D721Med (cell line): ENCODE data around the gene UNC93A.
"Not testable (repeated sequence)": the region's sequence is repeated elsewhere in the genome, so short reads cannot be mapped to it uniquely, and the experiment has no call there.

Source experiments
- DNase-seq: peaks from one replicate; pipeline ENCODE4 v3.0.0; 2011; ENCODE audit warnings: low spot score; ENCODE audit not compliant: insufficient read length
- FAIRE-seq: peaks from 2 replicates; lab custom pipeline; 2011; peaks lifted over from hg19 to GRCh38; lab: Jason Lieb, UNC
- TF ChIP-seq, protein P1 (sequence below): IDR thresholded peaks from 2 replicates; pipeline ENCODE4 v1.5.1; 2012; ENCODE audit warnings: mild to moderate bottlenecking, control low read depth; ENCODE audit not compliant: insufficient read depth; ENCODE audit errors: missing control alignments

UNC93A gene

DNA sequence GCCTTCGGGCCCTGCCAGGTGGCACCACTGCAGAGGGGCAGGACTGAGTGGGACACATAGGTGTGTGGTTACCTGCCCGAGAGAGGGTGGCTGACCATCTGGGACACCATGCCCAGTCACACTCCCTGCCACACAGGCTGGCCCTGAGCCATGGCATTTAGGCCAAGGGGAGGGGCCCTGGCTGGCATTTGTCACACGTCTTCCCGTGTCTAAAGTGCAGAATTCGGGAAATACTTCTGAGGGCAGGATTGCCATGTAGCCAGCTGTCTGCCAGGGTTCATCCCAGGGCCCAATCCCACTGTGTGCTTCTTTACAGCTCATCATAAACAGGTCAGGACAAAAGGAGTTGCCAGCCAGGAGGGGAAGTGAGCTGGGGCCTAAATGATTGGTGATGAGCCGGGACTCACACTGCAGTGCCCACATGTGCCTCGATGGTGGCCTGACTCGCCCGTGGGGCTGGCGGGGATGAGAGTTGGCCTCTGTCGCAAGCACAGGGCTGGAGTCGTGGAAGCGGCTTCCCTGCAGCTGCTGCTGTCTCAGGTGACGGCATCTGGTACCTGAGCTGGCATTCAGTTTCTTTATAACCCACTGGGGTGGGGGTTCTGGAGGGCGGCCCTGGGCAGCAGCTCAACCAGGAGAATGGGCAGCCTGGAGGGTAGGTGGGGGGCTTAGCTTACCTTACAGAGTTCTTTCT lies 5.9 kb upstream of the UNC93A start:
- FAIRE-seq: no peak
- no peak for DNase-seq
- TF ChIP-seq, protein P1, sequence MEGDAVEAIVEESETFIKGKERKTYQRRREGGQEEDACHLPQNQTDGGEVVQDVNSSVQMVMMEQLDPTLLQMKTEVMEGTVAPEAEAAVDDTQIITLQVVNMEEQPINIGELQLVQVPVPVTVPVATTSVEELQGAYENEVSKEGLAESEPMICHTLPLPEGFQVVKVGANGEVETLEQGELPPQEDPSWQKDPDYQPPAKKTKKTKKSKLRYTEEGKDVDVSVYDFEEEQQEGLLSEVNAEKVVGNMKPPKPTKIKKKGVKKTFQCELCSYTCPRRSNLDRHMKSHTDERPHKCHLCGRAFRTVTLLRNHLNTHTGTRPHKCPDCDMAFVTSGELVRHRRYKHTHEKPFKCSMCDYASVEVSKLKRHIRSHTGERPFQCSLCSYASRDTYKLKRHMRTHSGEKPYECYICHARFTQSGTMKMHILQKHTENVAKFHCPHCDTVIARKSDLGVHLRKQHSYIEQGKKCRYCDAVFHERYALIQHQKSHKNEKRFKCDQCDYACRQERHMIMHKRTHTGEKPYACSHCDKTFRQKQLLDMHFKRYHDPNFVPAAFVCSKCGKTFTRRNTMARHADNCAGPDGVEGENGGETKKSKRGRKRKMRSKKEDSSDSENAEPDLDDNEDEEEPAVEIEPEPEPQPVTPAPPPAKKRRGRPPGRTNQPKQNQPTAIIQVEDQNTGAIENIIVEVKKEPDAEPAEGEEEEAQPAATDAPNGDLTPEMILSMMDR: no peak

DNA sequence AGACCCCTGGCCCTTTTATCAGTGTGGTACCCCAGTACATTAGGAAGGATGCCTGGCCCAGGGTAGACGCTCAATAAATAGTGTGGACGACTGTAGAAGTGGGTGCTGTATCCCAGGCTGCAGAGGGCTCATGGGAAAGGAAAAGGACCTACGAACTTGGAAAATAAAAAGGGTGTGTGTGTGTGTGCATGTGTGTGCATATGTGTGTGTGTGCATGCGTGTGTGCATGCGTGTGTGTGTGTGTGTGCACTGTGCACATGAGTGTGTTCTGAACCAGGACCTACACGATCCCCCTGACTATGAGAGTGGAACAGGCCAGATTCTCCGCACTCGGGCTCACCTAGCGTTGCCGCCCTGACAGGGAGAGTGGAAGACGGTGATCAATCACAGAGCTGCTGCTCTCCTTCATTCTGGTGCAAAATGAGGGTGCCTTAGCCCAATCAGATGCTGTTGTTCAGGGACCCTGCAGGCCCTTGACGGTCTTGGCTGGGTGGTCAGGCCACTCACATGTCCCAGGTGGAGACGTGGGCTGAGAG lies 3.5 kb upstream of the UNC93A start:
- FAIRE-seq (no peak), DNase-seq (no peak)
- TF ChIP-seq, protein P1: no peak

DNA sequence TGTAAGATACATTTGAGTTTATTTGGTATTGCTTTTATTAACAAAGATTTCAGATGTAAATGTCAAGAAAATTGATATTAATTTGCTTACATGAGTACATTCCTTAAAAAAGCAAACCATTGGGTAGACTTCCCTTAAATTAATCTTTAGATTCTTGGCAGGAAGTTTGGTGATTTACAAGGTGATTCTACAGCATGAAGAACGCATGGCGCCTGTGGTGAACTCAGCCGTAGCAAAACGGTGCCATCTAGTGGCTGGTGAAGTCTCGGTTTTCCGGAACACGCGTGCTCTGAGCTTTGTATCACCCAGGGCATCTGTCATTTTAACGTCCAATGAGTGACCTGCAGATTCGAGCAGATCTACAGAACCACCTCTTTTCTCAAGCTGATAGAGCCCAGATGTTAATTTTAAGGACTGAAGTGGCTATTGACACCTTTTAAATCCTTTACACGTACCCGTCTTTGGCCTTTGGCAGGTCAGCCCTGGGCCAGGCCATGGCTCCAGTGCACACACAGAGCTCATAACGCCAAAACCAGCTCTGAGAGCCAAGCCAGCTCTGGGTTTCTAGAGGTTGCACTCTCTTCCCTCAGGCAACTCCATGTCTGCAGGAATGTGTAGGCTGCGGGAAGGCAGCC lies 2.4 kb upstream of the UNC93A start:
- peak; percentile 79 for FAIRE-seq
- DNase-seq: not testable (repeated sequence)
- TF ChIP-seq, protein P1: peak; percentile 37

DNA sequence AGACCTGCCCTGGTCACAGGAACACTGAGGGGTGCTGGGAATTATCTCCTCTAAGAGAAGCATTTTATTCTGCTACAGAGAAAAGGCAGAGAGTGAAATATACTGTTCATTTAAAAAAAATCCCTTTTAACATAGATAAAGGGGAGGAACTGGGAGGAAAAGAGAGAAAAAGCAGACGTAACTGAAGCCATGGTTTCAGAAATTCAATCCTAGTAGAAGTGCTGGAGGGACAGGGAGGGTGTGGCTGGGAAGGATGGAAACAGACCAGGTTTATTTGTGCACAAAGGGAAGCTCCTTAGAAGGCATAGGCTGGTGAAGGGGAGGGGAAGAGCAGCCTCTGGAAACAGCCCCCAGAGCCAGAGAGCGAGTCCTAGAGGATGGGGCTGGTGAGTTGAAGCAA lies 1.8 kb upstream of the UNC93A start:
- not testable (repeated sequence) for FAIRE-seq, DNase-seq

DNA sequence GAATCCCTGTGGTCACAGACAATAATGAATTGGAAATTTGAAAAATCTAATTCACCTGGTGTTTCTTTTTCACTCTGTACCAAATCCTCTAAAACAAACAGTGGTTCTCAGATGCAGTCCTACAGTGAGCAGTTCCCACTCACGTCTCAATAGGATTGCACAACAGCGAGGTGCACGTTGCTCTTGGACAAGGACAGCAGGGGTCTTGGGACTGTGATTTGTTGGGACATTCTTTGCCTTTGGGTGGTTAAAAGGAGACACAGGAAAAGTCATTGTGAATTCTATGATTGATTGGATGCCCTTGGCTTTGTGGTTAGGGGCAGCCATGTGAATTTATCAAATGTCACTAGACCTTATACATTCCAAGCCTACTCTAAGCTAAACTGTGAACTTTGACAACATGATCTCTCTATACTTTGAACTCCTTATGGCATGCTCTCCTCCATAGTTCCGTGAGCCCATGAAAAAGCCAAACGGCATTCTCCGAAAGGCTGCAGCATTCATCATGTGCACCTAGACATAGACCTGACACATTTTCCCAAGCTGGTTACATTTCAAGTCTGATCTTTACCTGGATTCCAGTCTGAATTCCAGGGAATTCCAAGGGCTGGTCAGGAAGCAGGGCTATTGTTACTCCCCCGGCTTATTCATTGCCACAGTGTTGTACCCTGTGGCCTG lies 647 bp downstream of the UNC93A start:
- DNase-seq: no peak
- TF ChIP-seq, protein P1: no peak
- FAIRE-seq: no peak

DNA sequence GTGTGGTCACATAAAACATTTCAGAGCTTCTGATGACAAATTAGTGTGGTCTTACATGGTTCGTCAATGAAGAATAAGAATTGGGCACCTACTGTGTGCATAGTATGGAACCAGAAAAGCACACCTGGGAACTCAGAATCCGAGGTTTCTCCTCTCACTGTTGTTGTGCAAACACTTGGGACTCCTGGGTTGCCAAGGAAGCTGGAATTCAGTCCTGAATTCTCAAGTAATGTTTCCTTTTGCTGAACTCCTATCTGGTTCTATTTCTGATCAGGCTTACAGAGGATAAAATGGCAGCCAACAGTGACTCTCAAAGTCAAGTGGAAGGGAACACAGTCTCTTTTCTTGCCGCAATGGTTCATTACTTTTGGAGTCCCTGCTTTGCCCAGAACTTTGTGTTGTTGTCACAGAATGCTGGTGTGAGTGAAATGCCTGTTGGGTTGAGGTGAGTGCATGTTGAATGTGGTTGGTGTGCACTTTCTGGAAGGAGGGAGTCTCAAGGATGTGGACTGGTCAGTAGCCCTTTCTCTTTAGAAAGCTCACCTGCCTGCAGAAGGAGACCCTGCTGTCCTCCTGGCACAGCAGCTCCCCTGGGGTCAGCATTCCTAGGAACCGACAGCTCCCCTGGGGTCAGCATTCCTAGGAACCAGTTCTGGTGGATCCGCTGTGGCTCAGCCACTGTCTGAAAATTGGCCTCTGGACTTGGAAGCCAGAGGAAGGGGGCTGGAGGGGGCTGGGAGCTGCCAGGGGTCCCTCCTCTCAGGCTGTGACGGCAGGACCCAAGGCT lies 1.4 kb downstream of the UNC93A start:
- TF ChIP-seq, protein P1: no peak
- DNase-seq: no peak
- no peak for FAIRE-seq

DNA sequence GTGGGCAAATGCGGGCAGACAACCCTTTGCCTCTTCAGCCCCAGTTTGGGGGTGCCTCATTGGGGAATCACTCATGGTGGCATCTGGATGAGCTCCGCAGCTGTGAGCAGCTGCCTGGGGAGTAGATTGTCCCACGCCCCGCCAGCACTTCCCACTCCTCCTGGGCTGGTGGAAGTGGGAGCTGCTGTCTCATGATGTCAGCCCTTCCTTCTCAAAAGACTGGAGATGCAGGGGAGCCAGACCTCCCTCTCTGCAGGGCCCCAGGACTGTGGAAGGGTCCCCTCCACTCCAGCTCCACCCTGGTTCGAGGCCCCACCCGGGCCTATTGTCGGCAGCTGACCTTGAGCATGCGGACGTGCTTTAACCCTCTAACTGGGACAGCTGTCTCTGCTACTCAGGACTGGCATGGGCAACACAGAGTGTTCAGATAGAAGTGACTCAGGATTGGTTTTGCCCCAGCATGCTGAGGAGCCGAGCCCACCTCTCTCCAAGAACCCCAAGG lies 2.0 kb downstream of the UNC93A start:
- DNase-seq (no peak), FAIRE-seq (no peak)
- TF ChIP-seq, protein P1: no peak
